Neutrophil (primary cell): ENCODE data around the gene PMVK.

ENCODE experiments used
- H3K27ac ChIP-seq: fragments of 200-600 bp; sonication (generic); 2 replicates; pipeline ENCODE4 v1.5.1; 2016; ENCODE audit warnings: mild to moderate bottlenecking, moderate library complexity
- H3K27me3 ChIP-seq: fragments of 200-600 bp; sonication (generic); 2 replicates; pipeline ENCODE4 v1.6.0; 2016; ENCODE audit warnings: mild to moderate bottlenecking
- H3K36me3 ChIP-seq: fragments of 200-600 bp; sonication (generic); 2 replicates; pipeline ENCODE4 v1.5.1; 2017
- H3K4me1 ChIP-seq, 2 experiments: fragments of 200-600 bp in 1 of 2; sonication (generic) in 1 of 2; 1 replicate in 1 of 2; 2 replicates in 1 of 2; pipeline versions ENCODE4 v1.5.1 to v1.6.1; 2013 to 2016; ENCODE audit warnings: low read depth in 1 of 2, low read length in 1 of 2, mild to moderate bottlenecking in 1 of 2, moderate library complexity in 1 of 2; ENCODE audit not compliant: control insufficient read depth in 1 of 2, insufficient read depth in 1 of 2
- H3K4me3 ChIP-seq, 2 experiments: fragments of 200-600 bp in 1 of 2; sonication (generic) in 1 of 2; 1 replicate in 1 of 2; 2 replicates in 1 of 2; pipeline ENCODE4 v1.5.1; 2013 to 2016; ENCODE audit warnings: low read depth in 1 of 2, low read length in 1 of 2, mild to moderate bottlenecking in 1 of 2, moderate library complexity in 1 of 2
- H3K9me3 ChIP-seq: fragments of 200-600 bp; sonication (generic); 2 replicates; pipeline ENCODE4 v1.5.1; 2016
- CTCF ChIP-seq: fragments of 200-600 bp; sonication (generic); IDR thresholded peaks from 2 replicates; pipeline ENCODE4 v1.5.1; 2016; ENCODE audit warnings: antibody characterized with exemption

PMVK gene

GRCh38 chr1:154876842-154877369 is 59.6 kb downstream of the PMVK start:
- no peak overlapping the region for H3K27ac ChIP-seq
- no peak for TF ChIP-seq CTCF
- H3K27me3 ChIP-seq, result no peaks in the 10 kb centered on the region
- no peak overlapping the region for H3K4me3 ChIP-seq
- H3K4me1 ChIP-seq, result no peaks in the 10 kb centered on the region
- H3K36me3 ChIP-seq, result no peaks in the 10 kb centered on the region
- no peaks in the 10 kb centered on the region for H3K9me3 ChIP-seq
